ENCODE data around the gene TBCCD1.

DNA sequence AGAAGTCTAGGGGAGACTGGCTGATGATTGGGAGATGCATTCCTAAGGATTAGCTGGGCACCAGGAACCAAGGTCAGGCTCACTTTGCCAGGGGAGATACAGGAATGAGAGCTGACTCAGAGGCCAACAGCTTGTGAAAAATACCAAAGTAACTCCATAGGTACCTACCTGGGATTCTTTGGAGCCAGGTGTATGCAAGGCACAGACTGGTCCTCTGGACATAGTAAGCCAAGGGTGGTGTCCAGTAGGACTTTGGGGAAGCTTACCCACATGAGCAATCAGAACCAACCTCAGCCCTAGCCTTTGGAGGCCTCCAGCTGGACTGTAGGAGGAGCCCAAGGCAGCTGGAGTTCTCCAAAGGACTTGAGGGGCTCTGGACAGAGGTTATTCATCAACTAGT lies 70.5 kb downstream of the TBCCD1 start:
- TF ChIP-seq, protein P1, sequence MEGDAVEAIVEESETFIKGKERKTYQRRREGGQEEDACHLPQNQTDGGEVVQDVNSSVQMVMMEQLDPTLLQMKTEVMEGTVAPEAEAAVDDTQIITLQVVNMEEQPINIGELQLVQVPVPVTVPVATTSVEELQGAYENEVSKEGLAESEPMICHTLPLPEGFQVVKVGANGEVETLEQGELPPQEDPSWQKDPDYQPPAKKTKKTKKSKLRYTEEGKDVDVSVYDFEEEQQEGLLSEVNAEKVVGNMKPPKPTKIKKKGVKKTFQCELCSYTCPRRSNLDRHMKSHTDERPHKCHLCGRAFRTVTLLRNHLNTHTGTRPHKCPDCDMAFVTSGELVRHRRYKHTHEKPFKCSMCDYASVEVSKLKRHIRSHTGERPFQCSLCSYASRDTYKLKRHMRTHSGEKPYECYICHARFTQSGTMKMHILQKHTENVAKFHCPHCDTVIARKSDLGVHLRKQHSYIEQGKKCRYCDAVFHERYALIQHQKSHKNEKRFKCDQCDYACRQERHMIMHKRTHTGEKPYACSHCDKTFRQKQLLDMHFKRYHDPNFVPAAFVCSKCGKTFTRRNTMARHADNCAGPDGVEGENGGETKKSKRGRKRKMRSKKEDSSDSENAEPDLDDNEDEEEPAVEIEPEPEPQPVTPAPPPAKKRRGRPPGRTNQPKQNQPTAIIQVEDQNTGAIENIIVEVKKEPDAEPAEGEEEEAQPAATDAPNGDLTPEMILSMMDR (IDR thresholded peaks at IDR 0.05; ENCODE audit: insufficient read depth, low read depth, low read length) = no peak
- no peak for TF ChIP-seq EZH2 (IDR thresholded peaks at IDR 0.05; ENCODE audit: insufficient read depth, low read length)
